Thyroid gland (tissue), 4 donors: ENCODE data around the gene SH3RF3.

Source experiments
- CTCF ChIP-seq, 6 experiments: fragments of 200-600 bp in 3 of 6; fragments of 450-650 bp in 3 of 6; sonication (generic) in 3 of 6; IDR thresholded peaks; one replicate each; pipeline ENCODE4 v1.5.1; 2016 to 2019; ENCODE audit warnings: antibody characterized with exemption in 6 of 6, mild to moderate bottlenecking in 2 of 6, inconsistent platforms in 1 of 6, moderate library complexity in 1 of 6
- POLR2A ChIP-seq, 2 donors: fragments of 450-650 bp; IDR thresholded peaks; one replicate each; pipeline ENCODE4 v1.6.1; 2017; ENCODE audit warnings: antibody characterized with exemption in 2 of 2, mild to moderate bottlenecking in 2 of 2, moderate library complexity in 1 of 2

DNA sequence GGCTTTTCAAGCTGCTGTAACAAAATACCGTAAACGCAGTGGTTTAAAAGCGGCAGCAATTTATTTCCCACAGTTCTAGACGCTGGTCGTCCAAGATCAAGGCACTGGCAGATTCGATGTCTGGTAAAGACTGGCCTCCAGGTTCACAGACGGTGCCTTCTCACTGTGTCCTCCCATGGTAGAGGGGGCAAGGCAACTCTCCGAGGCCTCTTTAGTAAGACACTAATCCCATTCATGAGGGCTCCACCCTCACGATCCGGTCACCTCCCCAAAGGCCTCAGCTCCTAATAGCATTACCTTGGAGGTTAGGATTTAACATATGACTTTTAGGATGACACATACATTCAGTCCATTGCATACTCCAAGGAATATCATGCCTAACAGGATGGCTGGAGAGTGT is 117.2 kb downstream of the SH3RF3 start:
- TF ChIP-seq POLR2A (IDR thresholded peaks at IDR 0.05) (no peak), CTCF (IDR thresholded peaks at IDR 0.05) (no peak)
